ENCODE data around the gene TSPAN2. TPM values are rescaled to one million over a fixed set of nuclear protein-coding genes. Genes with fewer than 3 reads are reported as not detected.
A peak's percentile ranks its signal among the peaks of the same experiment; 100 is the strongest.

The TSPAN2 gene
- total RNA-seq, 4 donors from 2014 or later, result 10.8 to 16.4 (median 11.7) TPM

- H3K4me3 ChIP-seq, result no peak overlapping the region
- DNase-seq, result no peak
Observed at GRCh38 chr1:115086176-115086830, 3.0 kb downstream of the TSPAN2 start.

GRCh38 chr1:115084902-115085511 is 4.3 kb downstream of the TSPAN2 start:
- Histone ChIP-seq H3K4me3 (no peak overlapping the region), H3K36me3 (no peaks in the 10 kb centered on the region), H3K4me1 (peaks cover 0 to 31% (median 12%) of the 10 kb centered on the region in 4 donors), H3K27ac (peak overlapping the region; percentile 61 to 92 (median 86)), H3K27me3 (no peaks in the 10 kb centered on the region), H3K9me3 (no peaks in the 10 kb centered on the region)
- WGBS, 2 donors (ENCODE audit: low coverage in 1 of 2), result 40 to 62% methylated on average over 5 to 9 of the region's 9 CpGs
- intact Hi-C loops (cut with DNase I; ENCODE audit: low total_unique reads), result no loop called here
- DNase-seq, result no peak
- in situ Hi-C loops (cut with MboI; ENCODE audit: low pct_ligation_motif_present in 1 of 4, low pct_unique_long_range_greater_than_20kb in 1 of 4, low sequenced_read_pairs in 3 of 4), result no loop called here
- TF ChIP-seq POLR2AphosphoS5 (IDR thresholded peaks at IDR 0.05), result peak in 1 of 3 donors; percentile 5
- no peak for TF ChIP-seq POLR2A (IDR thresholded peaks at IDR 0.05)

More at GRCh38 chr1:115086176-115086830, 3.0 kb downstream of the TSPAN2 start:
- Histone ChIP-seq H3K27me3 (no peaks in the 10 kb centered on the region), H3K36me3 (no peaks in the 10 kb centered on the region), H3K9me3 (no peaks in the 10 kb centered on the region), H3K27ac (peak overlapping the region; percentile 61 to 92 (median 86)), H3K4me1 (peaks cover 0 to 31% (median 14%) of the 10 kb centered on the region in 4 donors)
- intact Hi-C loops (cut with DNase I; ENCODE audit: low total_unique reads) (no loop called here), in situ Hi-C loops (cut with MboI; ENCODE audit: low pct_ligation_motif_present in 1 of 4, low pct_unique_long_range_greater_than_20kb in 1 of 4, low sequenced_read_pairs in 3 of 4) (no loop called here)
- TF ChIP-seq CTCF (IDR thresholded peaks at IDR 0.05) (no peak), EP300 (IDR thresholded peaks at IDR 0.05; ENCODE audit: low read depth) (no peak), POLR2AphosphoS5 (IDR thresholded peaks at IDR 0.05) (no peak), POLR2A (IDR thresholded peaks at IDR 0.05) (no peak)
- 50 to 70% methylated on average over 4 to 9 of the region's 9 CpGs for WGBS, 2 donors (ENCODE audit: low coverage in 1 of 2)

- Histone ChIP-seq H3K4me3 (no peak overlapping the region), H3K36me3 (no peaks in the 10 kb centered on the region), H3K27me3 (no peaks in the 10 kb centered on the region), H3K27ac (peak overlapping the region; percentile 0 to 92 (median 60)), H3K9me3 (no peaks in the 10 kb centered on the region), H3K4me1 (peaks cover 0 to 31% (median 8%) of the 10 kb centered on the region in 4 donors)
- TF ChIP-seq POLR2A (IDR thresholded peaks at IDR 0.05) (no peak), POLR2AphosphoS5 (IDR thresholded peaks at IDR 0.05) (no peak)
- in situ Hi-C loops (cut with MboI; ENCODE audit: low pct_ligation_motif_present in 1 of 4, low pct_unique_long_range_greater_than_20kb in 1 of 4, low sequenced_read_pairs in 3 of 4) (no loop called here), intact Hi-C loops (cut with DNase I; ENCODE audit: low total_unique reads) (no loop called here)
- 69 to 83% methylated on average over 3 to 6 of the region's 6 CpGs for WGBS, 2 donors (ENCODE audit: low coverage in 1 of 2)
- no peak for DNase-seq
Observed at GRCh38 chr1:115082949-115083348, 6.4 kb downstream of the TSPAN2 start.

- intact Hi-C loops (cut with DNase I; ENCODE audit: low total_unique reads), result no loop called here
- H3K4me3 ChIP-seq, result no peak overlapping the region
- peaks cover 0 to 12% (median 4%) of the 10 kb centered on the region in 4 donors for H3K4me1 ChIP-seq
- H3K27me3 ChIP-seq, result no peaks in the 10 kb centered on the region
- no peak overlapping the region for H3K27ac ChIP-seq
- H3K9me3 ChIP-seq, result no peaks in the 10 kb centered on the region
- in situ Hi-C loops (cut with MboI; ENCODE audit: low pct_ligation_motif_present in 1 of 4, low pct_unique_long_range_greater_than_20kb in 1 of 4, low sequenced_read_pairs in 3 of 4), result no loop called here
- no peak for DNase-seq
- TF ChIP-seq POLR2AphosphoS5 (IDR thresholded peaks at IDR 0.05) (no peak), EP300 (IDR thresholded peaks at IDR 0.05; ENCODE audit: low read depth) (no peak), CTCF (IDR thresholded peaks at IDR 0.05) (no peak), POLR2A (IDR thresholded peaks at IDR 0.05) (no peak)
- no peaks in the 10 kb centered on the region for H3K36me3 ChIP-seq
- 73 to 100% methylated on average over 3 to 4 of the region's 4 CpGs for WGBS, 2 donors (ENCODE audit: low coverage in 1 of 2)
Observed at GRCh38 chr1:115078708-115079107, 10.6 kb downstream of the TSPAN2 start.

GRCh38 chr1:115077984-115078330 is 11.3 kb downstream of the TSPAN2 start:
- no peaks in the 10 kb centered on the region for H3K27me3 ChIP-seq
- H3K36me3 ChIP-seq, result no peaks in the 10 kb centered on the region
- intact Hi-C loops (cut with DNase I; ENCODE audit: low total_unique reads) (no loop called here), in situ Hi-C loops (cut with MboI; ENCODE audit: low pct_ligation_motif_present in 1 of 4, low pct_unique_long_range_greater_than_20kb in 1 of 4, low sequenced_read_pairs in 3 of 4) (no loop called here)
- no peaks in the 10 kb centered on the region for H3K9me3 ChIP-seq
- H3K4me3 ChIP-seq, result no peak overlapping the region
- DNase-seq, result no peak
- WGBS, 2 donors (ENCODE audit: low coverage in 1 of 2), result 89 to 100% methylated on average over 1 of the region's 1 CpG
- no peak overlapping the region for H3K27ac ChIP-seq
- TF ChIP-seq EP300 (IDR thresholded peaks at IDR 0.05; ENCODE audit: low read depth) (no peak), POLR2A (IDR thresholded peaks at IDR 0.05) (no peak), POLR2AphosphoS5 (IDR thresholded peaks at IDR 0.05) (no peak), CTCF (IDR thresholded peaks at IDR 0.05) (no peak)
- peaks cover 0 to 19% (median 3%) of the 10 kb centered on the region in 4 donors for H3K4me1 ChIP-seq
